Calu3 (cell line): Measurements from ENCODE around the gene SCAMP2. TPM values are rescaled to one million over a fixed set of nuclear protein-coding genes. Genes with fewer than 3 reads are reported as not detected.

Experiments
- BruUV-seq: library from RNA; stranded (reverse); fragments of 400-500 nt; replicated peaks from 2 replicates; lab custom pipeline; 2021; lab: Mats Ljungman, UMichigan
- CTCF ChIA-PET: fragments of 300-600 bp; sonication (Branson Sonifier 250); formaldehyde crosslinking; loops from one replicate; lab custom pipeline; 2022; ENCODE audit warnings: antibody characterized with exemption; lab: Charles Lee
- DNase-seq: peaks from one replicate; pipeline ENCODE4 v3.0.0; 2022
- H3K27ac Mint-ChIP-seq: one replicate; pipeline ENCODE4 v1.8.0; 2022; ENCODE audit warnings: mixed read lengths; ENCODE audit not compliant: unreplicated experiment
- H3K27me3 Mint-ChIP-seq: one replicate; pipeline ENCODE4 v1.8.0; 2022; ENCODE audit warnings: mixed read lengths; ENCODE audit not compliant: unreplicated experiment
- H3K36me3 Mint-ChIP-seq: one replicate; pipeline ENCODE4 v1.8.0; 2022; ENCODE audit warnings: mild to moderate bottlenecking, moderate library complexity, mixed read lengths; ENCODE audit not compliant: insufficient read depth, unreplicated experiment
- H3K4me1 Mint-ChIP-seq: one replicate; pipeline ENCODE4 v1.8.0; 2022; ENCODE audit warnings: mild to moderate bottlenecking, low read depth, mixed read lengths; ENCODE audit not compliant: unreplicated experiment
- H3K4me3 Mint-ChIP-seq: one replicate; pipeline ENCODE4 v1.8.0; 2022; ENCODE audit warnings: mild to moderate bottlenecking, low read depth, moderate library complexity, mixed read lengths; ENCODE audit not compliant: unreplicated experiment
- H3K9me3 Mint-ChIP-seq: one replicate; pipeline ENCODE4 v1.8.0; 2022; ENCODE audit warnings: low read depth, mixed read lengths; ENCODE audit not compliant: unreplicated experiment
- intact Hi-C: fragments of 100-400 bp; cut with micrococcal nuclease; formaldehyde crosslinking; loops from one replicate; pipeline ENCODE4 v1.10.0; 2022; ENCODE audit not compliant: unreplicated experiment
- total RNA-seq: library from RNA; stranded (reverse); gene quantifications from 2 replicates; pipeline ENCODE4 v1.2.3, GENCODE V29; 2022
- TF ChIP-seq, protein P1 (sequence below): fragments of 200-600 bp; IDR thresholded peaks from one replicate; pipeline ENCODE4 v1.8.0; 2022; ENCODE audit warnings: antibody characterized with exemption; ENCODE audit not compliant: unreplicated experiment

SCAMP2 gene
- total RNA-seq, 1 experiment from 2014 or later = 114 TPM

DNA sequence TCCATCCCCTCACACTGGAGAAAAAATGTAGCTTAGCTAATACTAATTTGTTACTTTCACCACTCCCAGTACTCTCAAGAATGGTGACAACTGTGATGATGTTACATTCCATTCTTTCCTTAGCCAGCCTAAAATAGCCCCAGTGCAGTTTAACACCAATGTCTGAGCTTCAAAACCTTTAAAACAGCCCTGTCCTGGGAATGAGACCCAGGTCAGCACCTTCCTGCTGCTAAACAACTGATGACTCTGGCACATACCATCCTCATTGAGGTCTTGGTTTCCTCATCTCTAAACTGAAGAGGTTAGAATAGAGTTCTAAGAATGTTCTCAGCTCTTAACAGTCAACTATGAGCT, 3.8 kb downstream of the SCAMP2 start:
- CTCF ChIA-PET = interaction anchor here (0.6 to 1.3 kb wide), 4 partner anchors 32 to 671 kb away, joined by 4 to 7 read pairs (median 4); no protein-coding TSS in a partner anchor
- peaks cover 56% of the 10 kb centered on the region for H3K36me3 Mint-ChIP-seq
- no peak for DNase-seq
- no TSS peak for BruUV-seq
- no peaks in the 10 kb centered on the region for H3K9me3 Mint-ChIP-seq
- no peak overlapping the region for H3K4me3 Mint-ChIP-seq
- H3K27me3 Mint-ChIP-seq = no peaks in the 10 kb centered on the region
- H3K4me1 Mint-ChIP-seq = peaks cover 71% of the 10 kb centered on the region
- TF ChIP-seq, protein P1, sequence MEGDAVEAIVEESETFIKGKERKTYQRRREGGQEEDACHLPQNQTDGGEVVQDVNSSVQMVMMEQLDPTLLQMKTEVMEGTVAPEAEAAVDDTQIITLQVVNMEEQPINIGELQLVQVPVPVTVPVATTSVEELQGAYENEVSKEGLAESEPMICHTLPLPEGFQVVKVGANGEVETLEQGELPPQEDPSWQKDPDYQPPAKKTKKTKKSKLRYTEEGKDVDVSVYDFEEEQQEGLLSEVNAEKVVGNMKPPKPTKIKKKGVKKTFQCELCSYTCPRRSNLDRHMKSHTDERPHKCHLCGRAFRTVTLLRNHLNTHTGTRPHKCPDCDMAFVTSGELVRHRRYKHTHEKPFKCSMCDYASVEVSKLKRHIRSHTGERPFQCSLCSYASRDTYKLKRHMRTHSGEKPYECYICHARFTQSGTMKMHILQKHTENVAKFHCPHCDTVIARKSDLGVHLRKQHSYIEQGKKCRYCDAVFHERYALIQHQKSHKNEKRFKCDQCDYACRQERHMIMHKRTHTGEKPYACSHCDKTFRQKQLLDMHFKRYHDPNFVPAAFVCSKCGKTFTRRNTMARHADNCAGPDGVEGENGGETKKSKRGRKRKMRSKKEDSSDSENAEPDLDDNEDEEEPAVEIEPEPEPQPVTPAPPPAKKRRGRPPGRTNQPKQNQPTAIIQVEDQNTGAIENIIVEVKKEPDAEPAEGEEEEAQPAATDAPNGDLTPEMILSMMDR = no peak
- no peak overlapping the region for H3K27ac Mint-ChIP-seq
- intact Hi-C loops = no loop called here

DNA sequence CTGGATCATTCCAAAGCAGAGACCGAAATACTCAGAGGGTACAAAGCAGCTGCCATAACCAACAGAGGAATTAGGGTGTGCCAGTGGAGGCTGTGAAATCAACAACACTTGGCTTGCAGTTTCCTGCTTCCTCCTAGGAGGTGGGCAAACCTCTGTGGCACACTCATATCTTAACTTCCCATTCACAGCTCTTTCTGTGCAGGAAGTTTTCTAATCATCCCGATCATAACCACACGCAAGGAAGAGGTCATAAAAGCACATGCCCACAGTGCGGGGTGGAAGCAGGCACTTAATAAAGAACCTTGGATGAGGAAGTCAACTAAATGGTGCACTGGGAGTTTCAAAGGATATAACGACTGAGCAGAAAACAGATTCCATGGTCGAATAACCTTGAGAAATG, 5.1 kb downstream of the SCAMP2 start:
- TF ChIP-seq, protein P1 = no peak
- no TSS peak for BruUV-seq
- intact Hi-C loops = no loop called here
- peak; percentile 45 for DNase-seq
- Mint-ChIP-seq H3K4me1 (peaks cover 84% of the 10 kb centered on the region), H3K27ac (peak overlapping the region; percentile 54), H3K4me3 (peak overlapping the region; percentile 31), H3K9me3 (no peaks in the 10 kb centered on the region), H3K27me3 (no peaks in the 10 kb centered on the region), H3K36me3 (peaks cover 49% of the 10 kb centered on the region)
- CTCF ChIA-PET = interaction anchor here (0.5 to 0.9 kb wide), 3 partner anchors 10 to 101 kb away, joined by 5 to 6 read pairs (median 6); no protein-coding TSS in a partner anchor

DNA sequence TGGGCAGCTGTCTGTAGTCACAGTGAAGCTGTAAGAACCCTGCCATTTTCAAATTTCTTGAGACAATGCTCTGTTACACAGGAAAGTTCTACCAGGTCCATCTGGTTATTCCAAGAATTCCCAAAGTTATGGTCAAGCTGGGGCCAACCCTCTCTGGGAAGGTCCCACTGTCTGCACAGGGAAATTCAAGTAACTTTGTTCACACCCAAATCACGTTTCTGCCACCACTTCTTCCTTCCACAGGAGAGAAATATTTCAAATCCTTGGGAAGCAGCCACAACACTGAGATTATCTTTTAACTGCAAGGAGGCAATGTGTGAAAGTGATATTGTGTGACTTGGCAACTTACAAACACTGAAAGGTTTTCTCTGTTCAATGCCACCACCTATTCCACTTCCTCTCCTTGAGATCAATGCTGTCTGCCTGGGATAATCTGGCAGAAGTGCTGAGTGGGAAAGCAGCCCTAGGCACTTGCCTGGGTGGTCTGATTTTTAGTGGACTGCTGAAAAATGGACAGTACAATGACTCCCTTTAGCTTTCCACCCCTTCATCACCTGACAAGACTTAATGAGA, 5.6 kb downstream of the SCAMP2 start:
- H3K27me3 Mint-ChIP-seq = no peaks in the 10 kb centered on the region
- TF ChIP-seq, protein P1 = no peak
- BruUV-seq = no TSS peak
- peak overlapping the region; percentile 54 for H3K27ac Mint-ChIP-seq
- CTCF ChIA-PET = interaction anchor here (0.5 to 0.9 kb wide), 3 partner anchors 10 to 102 kb away, joined by 5 to 6 read pairs (median 6); no protein-coding TSS in a partner anchor
- peak overlapping the region; percentile 31 for H3K4me3 Mint-ChIP-seq
- intact Hi-C loops = no loop called here
- no peaks in the 10 kb centered on the region for H3K9me3 Mint-ChIP-seq
- DNase-seq = no peak
- peaks cover 43% of the 10 kb centered on the region for H3K36me3 Mint-ChIP-seq
- peaks cover 80% of the 10 kb centered on the region for H3K4me1 Mint-ChIP-seq

DNA sequence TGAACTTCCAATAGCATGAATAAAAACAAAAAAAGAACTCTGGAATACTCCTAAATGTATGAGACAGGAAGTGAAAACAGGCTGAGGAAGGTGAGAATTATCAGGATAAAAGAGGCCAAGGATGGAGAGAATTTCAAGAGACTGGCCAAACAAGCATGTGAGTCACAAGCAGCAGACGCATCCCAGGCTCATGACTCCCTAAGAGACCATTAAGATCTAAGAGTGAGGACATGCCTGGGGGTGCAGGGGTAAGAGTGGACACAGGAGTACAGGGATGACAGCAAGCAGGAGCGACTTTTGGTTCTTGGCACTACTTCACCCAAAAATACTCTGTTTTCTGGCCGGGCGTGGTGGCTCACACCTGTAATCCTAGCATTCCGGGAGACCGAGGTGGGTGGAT, 7.1 kb downstream of the SCAMP2 start:
- Mint-ChIP-seq H3K4me3 (no peak overlapping the region), H3K4me1 (peaks cover 75% of the 10 kb centered on the region), H3K27ac (peak overlapping the region; percentile 60), H3K27me3 (no peaks in the 10 kb centered on the region), H3K9me3 (no peaks in the 10 kb centered on the region), H3K36me3 (peaks cover 38% of the 10 kb centered on the region)
- TF ChIP-seq, protein P1 = no peak
- intact Hi-C loops = no loop called here
- DNase-seq = no peak
- CTCF ChIA-PET = interaction anchor here (0.8 kb wide), 1 partner anchor 18 kb away, joined by 3 read pairs; no protein-coding TSS in a partner anchor
- BruUV-seq = no TSS peak
